HuH-7.5 (cell line): ENCODE measurements around the gene UNC5C.

Experiments
- DNase-seq: peaks from one replicate; pipeline ENCODE4 v3.0.0; 2011; ENCODE audit warnings: low spot score

The UNC5C gene

DNA sequence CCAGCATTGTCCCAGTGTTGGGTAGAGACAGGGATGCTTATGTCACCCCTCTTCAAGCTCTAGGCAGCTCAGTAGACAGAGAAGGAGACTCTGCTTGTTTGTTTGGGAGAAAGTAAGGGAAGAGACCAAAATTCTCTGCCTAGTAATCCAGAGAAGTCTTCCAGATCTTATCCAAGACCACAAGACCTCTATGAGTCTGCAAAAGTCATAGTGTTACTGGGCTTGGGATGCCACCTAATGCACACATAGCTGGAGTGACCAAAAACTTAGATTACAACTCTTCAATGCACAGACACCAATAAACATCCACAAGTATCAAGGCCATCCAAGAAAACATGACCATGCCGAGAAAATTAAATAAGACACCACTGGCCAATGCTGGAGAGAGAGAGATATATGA lies 205.5 kb downstream of the UNC5C start:
- DNase-seq, result no peak

DNA sequence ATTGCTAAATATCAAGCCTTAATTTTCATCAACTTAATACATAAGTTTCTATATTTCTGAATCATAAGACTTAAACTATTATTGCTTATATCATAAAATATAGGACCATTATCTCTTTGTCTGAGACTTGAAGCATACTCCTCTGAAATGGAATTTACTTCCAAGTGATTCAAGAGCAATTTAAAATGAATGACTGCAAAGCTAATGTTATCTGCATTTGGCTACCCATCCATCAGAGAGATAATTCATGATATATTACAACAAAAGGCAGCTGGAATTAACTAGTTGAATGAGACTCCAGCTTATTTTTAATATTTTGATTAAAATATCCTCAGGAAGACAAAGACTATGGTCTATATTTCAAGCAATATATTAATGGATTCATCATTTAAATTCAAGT lies 208.6 kb downstream of the UNC5C start:
- no peak for DNase-seq

GRCh38 chr4:95325665-95326064 lies 223.1 kb downstream of the UNC5C start:
- DNase-seq, result no peak

GRCh38 chr4:95319169-95319568 lies 229.6 kb downstream of the UNC5C start:
- DNase-seq, result no peak

GRCh38 chr4:95318483-95318882 lies 230.3 kb downstream of the UNC5C start:
- DNase-seq, result no peak

GRCh38 chr4:95318044-95318443 lies 230.7 kb downstream of the UNC5C start:
- no peak for DNase-seq

- DNase-seq, result no peak
Observed at GRCh38 chr4:95317085-95317793, 231.5 kb downstream of the UNC5C start.

DNA sequence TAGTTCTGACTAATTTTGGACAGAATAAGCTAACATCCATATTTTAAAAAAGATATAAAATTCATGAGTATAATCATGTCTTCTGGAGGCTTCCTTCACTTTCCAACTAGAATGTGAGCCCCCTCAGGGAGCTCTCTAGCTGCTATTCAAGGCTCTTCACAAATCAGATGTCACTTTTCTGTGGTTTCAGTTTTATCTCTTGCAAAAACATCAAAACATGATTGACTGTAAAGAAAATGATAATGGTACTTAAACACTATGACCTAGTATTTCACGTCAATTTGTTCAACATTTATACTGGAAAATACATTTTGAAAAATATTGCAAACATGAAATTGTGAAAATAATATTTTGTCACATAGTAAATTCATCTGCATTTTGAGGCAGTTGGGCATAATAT lies 234.2 kb downstream of the UNC5C start:
- DNase-seq, result no peak

GRCh38 chr4:95304898-95305297 lies 243.9 kb downstream of the UNC5C start:
- DNase-seq, result no peak

DNA sequence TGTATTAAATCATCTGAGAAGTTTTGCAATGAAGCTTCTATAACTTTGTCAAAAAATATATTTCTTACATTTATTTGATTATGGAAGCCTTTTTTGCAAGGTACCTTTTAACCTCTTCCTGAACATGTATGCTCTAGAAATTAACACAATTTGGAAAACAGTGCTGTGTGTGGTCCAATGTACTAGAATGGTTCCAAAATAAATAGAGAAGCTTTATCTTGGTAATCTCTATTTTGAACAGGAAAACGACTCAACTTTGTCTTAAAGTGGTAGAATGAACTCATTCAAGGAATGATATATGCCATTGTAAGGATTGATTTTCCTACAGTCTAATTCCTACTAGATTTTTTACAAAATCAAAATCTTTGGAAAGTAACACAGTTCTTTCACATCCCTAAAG lies 248.5 kb downstream of the UNC5C start:
- no peak for DNase-seq

GRCh38 chr4:95296052-95296451 lies 252.7 kb downstream of the UNC5C start:
- no peak for DNase-seq

- DNase-seq, result no peak
Observed at GRCh38 chr4:95295157-95295556, 253.6 kb downstream of the UNC5C start.

DNA sequence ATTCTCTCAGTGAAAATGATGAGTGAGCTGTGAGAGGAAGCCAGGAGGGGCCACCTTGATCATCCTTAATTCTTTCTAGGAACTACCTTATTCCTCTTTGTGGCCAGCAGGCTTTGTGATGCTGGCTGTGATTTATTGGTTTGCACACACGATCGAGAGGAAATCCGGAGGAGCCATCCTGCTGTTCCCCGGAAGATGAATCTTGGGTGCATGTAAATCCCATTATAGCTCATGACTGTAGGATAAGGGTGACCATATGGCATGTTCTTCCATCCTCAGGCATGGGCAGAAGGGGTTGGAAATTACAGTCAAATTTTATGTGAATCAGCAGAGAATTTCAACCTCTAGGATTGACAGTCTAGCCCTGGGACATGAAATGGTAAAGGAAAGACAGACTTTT lies 254.5 kb downstream of the UNC5C start:
- DNase-seq, result no peak

DNA sequence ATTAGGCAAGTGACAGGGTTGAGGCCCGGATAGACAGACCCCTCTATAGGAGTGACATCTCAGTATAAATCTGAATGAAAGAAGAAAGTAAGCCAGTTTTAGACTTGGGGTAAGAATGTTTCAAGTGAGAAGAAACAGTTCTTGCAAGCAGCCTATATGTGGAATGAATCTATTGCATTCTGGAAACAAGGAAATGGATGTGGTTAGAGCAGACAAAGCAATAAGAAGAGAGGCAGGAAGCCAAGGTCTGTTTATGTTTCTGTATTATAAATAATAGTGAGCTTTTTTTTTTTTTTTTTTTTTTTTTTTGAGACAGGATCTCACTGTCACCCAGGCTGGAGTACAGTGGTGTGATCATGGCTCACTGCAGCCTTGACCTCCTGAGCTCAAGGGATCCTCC lies 255.8 kb downstream of the UNC5C start:
- no peak for DNase-seq

DNA sequence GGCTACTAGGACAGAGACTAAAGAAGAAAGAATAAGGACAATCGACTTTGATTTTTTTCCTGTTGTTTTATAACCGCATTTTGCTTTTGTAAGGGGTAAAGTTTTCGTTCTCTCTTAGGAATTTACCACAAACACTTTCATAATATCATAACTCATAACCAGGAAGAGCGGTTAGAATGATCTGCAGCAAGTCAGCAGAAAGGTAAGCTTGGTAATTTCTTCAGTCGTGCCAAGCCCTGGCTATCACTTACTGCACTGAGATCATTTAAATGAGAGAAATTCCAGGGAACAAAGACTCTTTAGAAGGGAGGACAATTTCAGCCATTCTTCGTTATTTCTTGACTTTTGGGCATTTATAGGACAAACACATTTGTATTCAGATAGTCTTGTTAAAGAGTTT lies 258.1 kb downstream of the UNC5C start:
- no peak for DNase-seq

DNA sequence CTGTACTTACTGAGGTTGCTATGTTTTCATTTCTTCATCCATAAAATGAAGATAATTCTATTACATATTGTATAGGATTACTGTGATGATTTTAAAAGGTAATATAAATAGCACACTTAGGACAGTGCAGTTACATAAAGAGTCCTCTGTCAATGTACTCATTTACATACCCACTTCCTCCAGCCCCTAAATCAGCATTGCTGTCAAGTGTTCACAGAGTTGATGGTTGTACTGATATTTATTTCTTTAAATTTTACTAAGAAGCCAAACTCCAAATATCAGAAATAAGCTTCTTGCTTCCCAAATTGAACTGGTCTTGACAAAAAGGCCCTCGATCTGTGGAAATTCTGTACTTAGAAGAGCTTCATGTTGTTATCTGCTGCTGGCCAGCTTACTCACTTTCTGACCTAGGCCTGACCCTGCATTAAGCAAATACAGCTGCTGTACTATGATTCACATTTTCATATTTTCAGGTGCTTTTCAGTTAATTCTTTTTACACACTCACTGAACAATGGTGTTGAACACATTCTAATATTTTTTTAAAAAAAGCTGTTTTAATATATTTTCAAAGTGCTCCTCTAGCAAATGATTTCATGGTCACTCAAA lies 259.6 kb downstream of the UNC5C start:
- DNase-seq, result no peak

GRCh38 chr4:95288552-95288951 lies 260.2 kb downstream of the UNC5C start:
- DNase-seq, result no peak

DNA sequence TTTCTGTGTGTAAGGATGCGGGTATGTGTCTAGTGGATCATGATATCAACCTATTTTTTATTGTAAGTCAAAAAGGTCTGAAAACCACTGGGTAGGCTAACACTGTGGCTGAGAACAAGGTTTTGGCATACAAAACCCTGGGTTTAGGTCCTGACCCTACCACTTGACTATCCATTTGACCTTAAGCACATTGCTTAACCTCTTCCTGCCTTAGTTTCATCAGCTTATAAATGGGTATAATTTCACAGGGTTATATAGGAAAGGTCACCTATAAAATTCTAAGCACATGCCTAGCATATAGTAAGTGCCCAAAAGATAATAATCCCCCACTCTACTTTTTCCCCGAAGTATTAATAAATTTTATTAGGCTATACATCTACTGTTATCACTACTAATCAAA lies 263.0 kb downstream of the UNC5C start:
- no peak for DNase-seq

GRCh38 chr4:95284655-95285054 lies 264.1 kb downstream of the UNC5C start:
- DNase-seq, result no peak

GRCh38 chr4:95283320-95283719 lies 265.5 kb downstream of the UNC5C start:
- no peak for DNase-seq

DNA sequence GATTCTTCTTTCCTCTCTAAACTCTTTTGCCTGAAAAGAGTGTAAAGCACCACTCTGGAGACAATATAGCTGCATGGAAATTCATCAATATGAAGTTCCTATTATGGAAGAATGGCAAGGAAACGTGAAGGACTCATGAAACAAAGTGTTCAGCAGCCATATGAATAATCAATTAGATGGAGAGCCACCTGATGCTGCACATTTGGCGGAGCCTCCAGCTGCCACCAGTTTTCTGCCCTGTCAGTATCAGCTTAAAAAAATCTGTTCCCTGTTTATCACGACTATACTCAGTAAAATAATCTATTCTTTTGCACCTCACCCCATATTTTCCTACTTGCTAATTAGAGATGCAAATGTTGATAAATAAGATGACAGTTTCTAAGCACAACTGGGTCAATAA lies 276.0 kb downstream of the UNC5C start:
- DNase-seq, result no peak

- no peak for DNase-seq
Observed at GRCh38 chr4:95272036-95272435, 276.7 kb downstream of the UNC5C start.

DNA sequence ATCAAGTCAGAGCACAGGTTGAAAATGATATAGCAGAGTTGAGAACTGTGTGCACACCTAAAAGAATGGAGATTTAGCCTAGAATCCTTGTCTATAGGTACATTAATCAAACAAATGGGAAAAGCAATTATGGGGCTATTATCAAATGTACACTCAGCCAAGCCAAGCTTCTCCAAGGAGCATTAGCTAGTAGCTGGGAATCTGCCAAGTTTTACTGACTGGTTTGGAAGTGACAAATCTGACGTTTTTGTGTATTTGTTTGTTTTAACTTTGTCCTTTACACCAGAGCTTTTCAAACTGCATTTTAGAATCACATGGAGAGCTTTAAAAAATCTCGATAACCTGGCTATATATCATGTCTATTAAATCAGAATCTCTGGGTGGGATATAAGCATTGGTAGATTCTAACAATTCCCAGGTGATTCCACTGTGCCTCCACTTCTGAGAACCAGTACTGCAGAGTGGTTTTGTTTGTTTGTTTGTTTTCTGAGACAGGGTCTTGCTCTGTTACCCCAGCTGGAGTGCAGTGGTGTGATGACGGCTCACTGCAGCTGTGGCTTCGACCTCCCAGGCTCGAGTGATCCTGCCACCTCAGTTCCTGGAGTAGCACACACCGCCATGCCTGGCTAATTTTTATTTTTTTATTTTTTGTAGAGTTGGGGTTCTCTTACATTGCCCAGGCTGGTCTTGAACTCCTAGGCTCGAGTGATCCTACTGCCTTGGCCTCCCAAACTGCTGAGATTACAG lies 279.8 kb downstream of the UNC5C start:
- DNase-seq, result no peak
